Measurements from ENCODE around the gene RALGAPA2. TPM values are rescaled to one million over a fixed set of nuclear protein-coding genes. Genes with fewer than 3 reads are reported as not detected.

Gene RALGAPA2
- total RNA-seq, 1 experiment from 2014 or later, result 9.8 TPM

GRCh38 chr20:20553541-20553940 is 158.9 kb downstream of the RALGAPA2 start:
- POLR2A ChIA-PET, result interaction anchor here (0.9 to 1.2 kb wide), 2 partner anchors 10 to 12 kb away, joined by 3 read pairs; no protein-coding TSS in a partner anchor
- BruUV-seq (replicated peaks), result no TSS peak
- H3K4me3 Mint-ChIP-seq (ENCODE audit: unreplicated experiment), result no peak overlapping the region

GRCh38 chr20:20552076-20552475 is 160.4 kb downstream of the RALGAPA2 start:
- no peak for TF ChIP-seq CTCF (IDR thresholded peaks at IDR 0.05; ENCODE audit: unreplicated experiment)
- Mint-ChIP-seq H3K36me3 (ENCODE audit: insufficient read depth, unreplicated experiment) (peaks cover 12% of the 10 kb centered on the region), H3K4me3 (ENCODE audit: unreplicated experiment) (no peak overlapping the region), H3K4me1 (ENCODE audit: insufficient read depth, unreplicated experiment) (peaks cover 25% of the 10 kb centered on the region), H3K9me3 (ENCODE audit: unreplicated experiment) (no peaks in the 10 kb centered on the region), H3K27me3 (ENCODE audit: insufficient read depth, unreplicated experiment) (no peaks in the 10 kb centered on the region), H3K27ac (ENCODE audit: low read depth, unreplicated experiment) (no peak overlapping the region)
- intact Hi-C loops (cut with micrococcal nuclease), result no loop called here
- ChIA-PET CTCF (interaction anchor here (0.6 to 1.8 kb wide), 5 partner anchors 22 to 859 kb away, joined by 3 to 4 read pairs (median 3); no protein-coding TSS in a partner anchor), POLR2A (interaction anchor here (1.5 to 3.9 kb wide), 4 partner anchors 8 to 102 kb away, joined by 3 to 21 read pairs (median 14); no protein-coding TSS in a partner anchor)
- no peak for DNase-seq (ENCODE audit: unreplicated experiment)
- BruUV-seq (replicated peaks), result no TSS peak

More at GRCh38 chr20:20553541-20553940, 158.9 kb downstream of the RALGAPA2 start:
- peaks cover 7% of the 10 kb centered on the region for H3K36me3 Mint-ChIP-seq (ENCODE audit: insufficient read depth, unreplicated experiment)
- no peak for DNase-seq (ENCODE audit: unreplicated experiment)
- no peak overlapping the region for H3K27ac Mint-ChIP-seq (ENCODE audit: low read depth, unreplicated experiment)
- no peak for TF ChIP-seq CTCF (IDR thresholded peaks at IDR 0.05; ENCODE audit: unreplicated experiment)
- H3K4me1 Mint-ChIP-seq (ENCODE audit: insufficient read depth, unreplicated experiment), result peaks cover 19% of the 10 kb centered on the region
- H3K27me3 Mint-ChIP-seq (ENCODE audit: insufficient read depth, unreplicated experiment), result no peaks in the 10 kb centered on the region
- H3K9me3 Mint-ChIP-seq (ENCODE audit: unreplicated experiment), result no peaks in the 10 kb centered on the region
- intact Hi-C loops (cut with micrococcal nuclease), result no loop called here
- CTCF ChIA-PET, result interaction anchor here (0.7 to 1.3 kb wide), 3 partner anchors 15 to 40 kb away, joined by 3 to 5 read pairs (median 5); no protein-coding TSS in a partner anchor

- intact Hi-C loops (cut with micrococcal nuclease), result no loop called here
Observed at GRCh38 chr20:20551409-20551808, 161.0 kb downstream of the RALGAPA2 start.

More at GRCh38 chr20:20551409-20551808, 161.0 kb downstream of the RALGAPA2 start:
- Mint-ChIP-seq H3K27ac (ENCODE audit: low read depth, unreplicated experiment) (no peak overlapping the region), H3K9me3 (ENCODE audit: unreplicated experiment) (no peaks in the 10 kb centered on the region), H3K4me1 (ENCODE audit: insufficient read depth, unreplicated experiment) (peaks cover 25% of the 10 kb centered on the region), H3K27me3 (ENCODE audit: insufficient read depth, unreplicated experiment) (no peaks in the 10 kb centered on the region), H3K4me3 (ENCODE audit: unreplicated experiment) (no peak overlapping the region), H3K36me3 (ENCODE audit: insufficient read depth, unreplicated experiment) (peaks cover 14% of the 10 kb centered on the region)
- DNase-seq (ENCODE audit: unreplicated experiment), result no peak
- CTCF ChIA-PET, result interaction anchor here (1.4 to 2.1 kb wide), 4 partner anchors 13 to 192 kb away, joined by 4 to 14 read pairs (median 4); no protein-coding TSS in a partner anchor
- POLR2A ChIA-PET, result interaction anchor here (0.9 to 3.9 kb wide), 8 partner anchors 9 to 751 kb away, joined by 3 to 25 read pairs (median 8); no protein-coding TSS in a partner anchor
- no TSS peak for BruUV-seq (replicated peaks)
- TF ChIP-seq CTCF (IDR thresholded peaks at IDR 0.05; ENCODE audit: unreplicated experiment), result no peak

All from MCF 10A (cell line).